Lower leg skin (tissue), 3 donors: ENCODE measurements around the gene CCDC38.

Experiments used
- CTCF ChIP-seq, 3 donors: fragments of 450-650 bp; IDR thresholded peaks; one replicate each; pipeline ENCODE4 v1.5.1; 2016; ENCODE audit warnings: antibody characterized with exemption in 3 of 3, mild to moderate bottlenecking in 3 of 3, moderate library complexity in 2 of 3
- POLR2A ChIP-seq, 2 donors: fragments of 450-650 bp; IDR thresholded peaks; one replicate each; pipeline ENCODE4 v1.6.1; 2016 to 2017; ENCODE audit warnings: antibody characterized with exemption in 2 of 2, mild to moderate bottlenecking in 1 of 2, moderate library complexity in 1 of 2

GRCh38 chr12:95949477-95950206 is 7.2 kb upstream of the CCDC38 start:
- TF ChIP-seq CTCF (IDR thresholded peaks at IDR 0.05) (no peak), POLR2A (IDR thresholded peaks at IDR 0.05) (no peak)
